Right lobe of liver (tissue), 4 donors: ENCODE results near the gene NFE2L3.

Source experiments
- CTCF ChIP-seq, 4 donors: fragments of 200-600 bp in 3 of 4; fragments of 450-650 bp in 1 of 4; IDR thresholded peaks; one replicate each; pipeline versions ENCODE4 v1.5.1 to v1.8.0; 2016 to 2022; ENCODE audit warnings: antibody characterized with exemption in 4 of 4, mild to moderate bottlenecking in 2 of 4
- POLR2A ChIP-seq: fragments of 450-650 bp; IDR thresholded peaks from one replicate; pipeline ENCODE4 v1.6.1; 2017; ENCODE audit warnings: antibody characterized with exemption, mild to moderate bottlenecking
- donor health status: DM: no; HTN: no; CAD: no.
- donor health status: DM: no; HTN: no; CAD: no.
- donor health status: DM: no; HTN: yes; CAD: no.

- TF ChIP-seq CTCF (IDR thresholded peaks at IDR 0.05) (no peak), POLR2A (no peak)
These were observed 7.2 kb downstream of the NFE2L3 start for GRCh38 chr7:26159243-26159642.
